ENCODE results near the gene CLEC20A. TPM values are rescaled to one million over a fixed set of nuclear protein-coding genes. Genes with fewer than 3 reads are reported as not detected.

CLEC20A gene
- total and polyA plus RNA-seq, 12 donors = not detected

DNA sequence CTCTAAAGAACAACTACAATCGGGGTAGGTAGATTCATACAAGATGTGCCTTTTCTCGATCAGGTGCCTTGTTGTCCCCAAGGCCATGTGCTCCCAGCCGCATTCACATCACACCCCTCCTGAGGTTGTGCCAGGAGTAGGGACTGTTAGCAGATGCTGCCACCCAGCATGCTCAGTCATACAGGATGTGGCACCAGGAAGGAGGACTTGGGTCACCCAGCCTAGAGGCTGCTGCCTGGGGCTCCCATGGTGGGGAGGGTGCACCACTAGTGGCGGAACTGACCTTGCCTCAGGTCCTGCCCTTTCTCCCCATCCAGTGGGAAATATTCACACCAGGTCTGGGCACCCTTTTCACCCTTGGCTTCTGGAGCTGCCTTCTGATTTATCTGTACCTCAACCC lies 24.5 kb upstream of the CLEC20A start:
- no peak for DNase-seq
- WGBS, 4 donors = 87 to 90% (median 88%) methylated on average over 1 to 4 of the region's 4 CpGs
- intact Hi-C loops (cut with DNase I) = no loop called here

DNA sequence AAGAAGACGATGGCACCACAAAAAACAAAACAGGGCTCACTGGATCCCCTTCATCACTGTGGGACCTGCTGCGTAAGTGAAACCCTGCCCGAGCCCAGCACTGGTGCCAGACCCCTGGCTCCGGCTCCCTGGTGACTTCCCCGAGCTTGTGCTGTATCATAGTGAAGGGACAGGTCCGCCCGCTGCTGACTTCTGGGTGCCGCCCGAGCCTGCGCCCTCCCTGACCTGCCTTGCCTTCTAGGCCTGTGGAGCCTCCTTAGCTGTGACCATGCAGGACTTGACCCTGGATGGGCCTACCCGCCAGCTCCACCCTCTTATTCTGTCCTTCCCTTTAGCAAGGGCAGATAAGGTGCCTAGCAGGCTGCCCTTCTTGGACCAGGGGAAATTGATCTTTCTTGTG lies 24.0 kb upstream of the CLEC20A start:
- H3K4me1 ChIP-seq (replicated peaks in 1 of 2) = no peaks in the 10 kb centered on the region
- no peaks in the 10 kb centered on the region for H3K27me3 ChIP-seq
- TF ChIP-seq CTCF (IDR thresholded peaks at IDR 0.05) (no peak), POLR2A (IDR thresholded peaks at IDR 0.05) (no peak)
- 67 to 96% (median 93%) methylated on average over 1 to 11 of the region's 11 CpGs for whole genome bisulfite sequencing, 4 donors
- intact Hi-C loops (cut with DNase I) = no loop called here
- no peaks in the 10 kb centered on the region for H3K9me3 ChIP-seq (replicated peaks in 1 of 3)
- H3K27ac ChIP-seq = no peak overlapping the region
- no peaks in the 10 kb centered on the region for H3K36me3 ChIP-seq (replicated peaks in 1 of 2)
- no peak for DNase-seq
- no peak overlapping the region for H3K4me3 ChIP-seq

More for the DNA sequence above, 24.5 kb upstream of the CLEC20A start:
- TF ChIP-seq CTCF (IDR thresholded peaks at IDR 0.05) = no peak
- TF ChIP-seq POLR2A (IDR thresholded peaks at IDR 0.05) = no peak
- no peaks in the 10 kb centered on the region for H3K36me3 ChIP-seq (replicated peaks in 1 of 2)
- H3K9me3 ChIP-seq (replicated peaks in 1 of 3) = no peaks in the 10 kb centered on the region
- H3K27me3 ChIP-seq = no peaks in the 10 kb centered on the region
- no peak overlapping the region for H3K4me3 ChIP-seq
- no peak overlapping the region for H3K27ac ChIP-seq
- no peaks in the 10 kb centered on the region for H3K4me1 ChIP-seq (replicated peaks in 1 of 2)

- Histone ChIP-seq H3K9me3 (replicated peaks in 1 of 3) (no peaks in the 10 kb centered on the region), H3K4me3 (no peak overlapping the region), H3K27me3 (no peaks in the 10 kb centered on the region), H3K27ac (no peak overlapping the region), H3K36me3 (replicated peaks in 1 of 2) (no peaks in the 10 kb centered on the region), H3K4me1 (replicated peaks in 1 of 2) (no peaks in the 10 kb centered on the region)
- 71 to 87% (median 85%) methylated on average over 4 of the region's 4 CpGs for WGBS, 4 donors
- DNase-seq = no peak
- TF ChIP-seq POLR2A (IDR thresholded peaks at IDR 0.05) = no peak
- TF ChIP-seq CTCF (IDR thresholded peaks at IDR 0.05) = no peak
- intact Hi-C loops (cut with DNase I) = no loop called here
These were observed 22.1 kb upstream of the CLEC20A start for GRCh38 chr1:178518894-178519293.

DNA sequence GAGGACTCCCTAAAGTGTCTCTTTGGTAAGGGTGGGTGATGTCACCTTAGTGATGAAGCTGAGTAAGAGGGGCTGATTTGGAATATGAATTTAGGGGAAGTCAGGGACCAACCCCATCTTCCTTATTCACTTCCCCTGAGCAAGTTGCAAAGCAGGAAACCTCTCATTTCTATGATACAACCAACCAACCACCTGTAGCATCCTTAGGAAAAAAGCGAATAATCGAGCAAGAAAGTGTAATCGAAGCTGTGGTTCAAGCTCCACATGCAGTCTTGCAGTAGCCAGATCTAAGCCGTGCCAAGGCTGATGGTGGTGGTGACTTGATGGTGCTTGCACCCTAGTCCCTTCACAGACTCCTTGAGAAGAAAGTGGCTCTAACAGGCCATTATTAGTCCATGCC lies 19.3 kb upstream of the CLEC20A start:
- TF ChIP-seq POLR2A (IDR thresholded peaks at IDR 0.05) (no peak), CTCF (IDR thresholded peaks at IDR 0.05) (no peak)
- Histone ChIP-seq H3K36me3 (replicated peaks in 1 of 2) (no peaks in the 10 kb centered on the region), H3K27me3 (no peaks in the 10 kb centered on the region), H3K4me3 (no peak overlapping the region), H3K27ac (no peak overlapping the region), H3K4me1 (replicated peaks in 1 of 2) (no peaks in the 10 kb centered on the region), H3K9me3 (replicated peaks in 1 of 3) (no peaks in the 10 kb centered on the region)
- WGBS, 4 donors = 86 to 94% (median 89%) methylated on average over 4 of the region's 4 CpGs
- intact Hi-C loops (cut with DNase I) = no loop called here
- DNase-seq = no peak

Data from adrenal gland (tissue), 12 donors.